ENCODE data around the gene KLHDC1. TPM values are rescaled to one million over a fixed set of nuclear protein-coding genes. Genes with fewer than 3 reads are reported as not detected.
A peak's percentile ranks its signal among the peaks of the same experiment; 100 is the strongest.
"Not testable (repeated sequence)": the region's sequence is repeated elsewhere in the genome, so short reads cannot be mapped to it uniquely, and the experiment has no call there.

Gene KLHDC1, protein sequence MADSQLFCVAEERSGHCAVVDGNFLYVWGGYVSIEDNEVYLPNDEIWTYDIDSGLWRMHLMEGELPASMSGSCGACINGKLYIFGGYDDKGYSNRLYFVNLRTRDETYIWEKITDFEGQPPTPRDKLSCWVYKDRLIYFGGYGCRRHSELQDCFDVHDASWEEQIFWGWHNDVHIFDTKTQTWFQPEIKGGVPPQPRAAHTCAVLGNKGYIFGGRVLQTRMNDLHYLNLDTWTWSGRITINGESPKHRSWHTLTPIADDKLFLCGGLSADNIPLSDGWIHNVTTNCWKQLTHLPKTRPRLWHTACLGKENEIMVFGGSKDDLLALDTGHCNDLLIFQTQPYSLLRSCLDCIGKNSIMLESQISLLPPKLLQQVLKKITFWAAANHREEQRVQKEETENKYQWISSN
- polyA plus RNA-seq = 1 to 10 TPM; 2.3 to 3.3 (median 2.5) TPM

DNA sequence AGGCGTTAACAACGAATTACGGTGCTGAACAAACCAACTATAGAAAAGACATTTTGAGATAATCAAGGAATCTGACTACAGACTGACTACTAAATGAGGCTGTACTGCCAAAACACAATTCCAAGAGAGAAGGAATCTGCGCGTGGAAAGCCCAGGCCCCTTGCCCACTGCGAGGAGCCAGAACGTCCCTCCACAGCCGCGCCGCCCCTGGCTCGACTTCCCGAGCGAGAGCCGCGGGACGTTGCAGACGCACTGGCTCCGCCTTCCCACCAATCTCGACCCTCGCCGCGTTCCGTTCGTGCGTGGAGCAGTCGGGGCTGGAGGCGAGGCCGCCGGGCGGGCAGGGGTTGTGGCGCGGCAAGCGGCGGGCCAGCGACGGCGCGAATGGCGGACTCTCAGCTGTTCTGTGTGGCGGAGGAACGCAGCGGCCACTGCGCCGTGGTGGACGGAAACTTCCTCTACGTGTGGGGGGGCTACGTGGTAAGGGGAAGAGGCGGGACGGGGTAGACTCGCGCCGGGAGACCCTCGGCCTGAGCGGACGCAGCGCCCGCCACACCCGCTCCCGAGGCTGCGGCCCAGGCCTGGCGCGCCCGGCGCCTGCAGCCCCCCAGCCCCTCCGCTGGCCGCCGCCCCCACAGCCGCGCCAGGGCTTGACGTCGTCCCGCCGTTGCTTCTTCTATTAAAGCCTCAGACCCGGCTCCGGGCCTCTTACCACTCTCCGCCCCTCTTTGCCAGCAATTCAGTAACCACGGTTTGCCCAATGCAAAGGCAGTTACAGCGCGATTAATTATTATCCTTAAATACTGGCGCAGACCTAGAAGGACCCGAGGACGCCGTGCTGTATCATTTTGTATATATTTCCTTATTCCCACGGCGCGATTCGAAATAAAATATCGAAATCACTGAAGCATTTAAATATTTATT, at the start of gene KLHDC1:
KLHDC1 (plus strand) TSS at position 310 of the 924 bp plus-strand sequence; CDS start at position 385, 75 bp downstream.
- H3K36me3 Mint-ChIP-seq = no peaks in the 10 kb centered on the region
- DNase-seq = peak; percentile 83 to 86 (median 85)
- peak within 1 kb of the TSS; percentile 79 to 91 (median 84) for H3K4me3 Mint-ChIP-seq
- peaks cover 31 to 34% of the 10 kb centered on the region in 2 donors for H3K4me1 Mint-ChIP-seq
- H3K27ac Mint-ChIP-seq = peak within 1 kb of the TSS; percentile 82 to 97 (median 93)
- H3K9me3 Mint-ChIP-seq = no peaks in the 10 kb centered on the region
- peaks cover 6 to 14% (median 9%) of the 10 kb centered on the region in 3 donors for H3K27me3 Mint-ChIP-seq (ENCODE audit: low read depth in 3 of 3)

DNA sequence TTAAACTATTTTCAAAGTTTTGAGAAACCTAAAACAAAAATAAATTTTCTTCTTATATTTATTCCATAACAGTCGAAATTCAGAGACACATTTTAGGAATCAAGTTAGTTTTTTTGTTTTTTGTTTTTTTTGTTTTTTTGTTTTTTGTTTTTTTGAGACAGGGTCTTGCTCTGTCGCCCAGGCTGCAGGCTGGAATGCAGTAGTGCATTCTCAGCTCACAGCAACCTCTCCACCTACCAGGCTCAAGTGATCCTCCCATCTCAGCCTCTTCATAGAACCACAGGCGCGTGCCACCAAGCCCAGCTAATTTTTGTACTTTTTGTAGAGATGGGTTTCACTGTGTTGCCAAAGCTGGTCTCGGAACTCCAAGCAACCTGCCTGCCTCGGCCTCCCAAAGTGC, 39.4 kb upstream of the KLHDC1 start:
- no peaks in the 10 kb centered on the region for H3K4me1 Mint-ChIP-seq
- H3K27me3 Mint-ChIP-seq (ENCODE audit: low read depth in 3 of 3) = peaks cover 0 to 2% (median 0%) of the 10 kb centered on the region in 3 donors

DNA sequence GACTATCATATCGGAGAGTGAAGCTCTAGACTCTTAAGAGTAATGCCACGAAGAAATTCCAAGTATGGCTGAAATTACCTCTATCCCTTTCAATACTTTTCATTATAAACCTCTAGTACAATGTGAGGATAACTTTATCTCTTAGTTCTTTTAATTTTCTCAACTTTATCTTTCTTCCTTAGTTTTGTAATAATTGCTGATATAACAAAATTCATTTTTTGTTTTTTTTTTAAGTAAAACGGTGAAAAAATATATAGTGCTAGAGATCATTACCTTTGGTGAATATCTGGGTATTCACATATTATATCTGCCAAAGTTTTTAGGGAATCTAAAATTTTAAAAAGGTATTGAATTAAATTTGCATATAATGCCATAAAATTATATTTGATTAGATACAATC, 38.4 kb upstream of the KLHDC1 start:
- DNase-seq = no peak
- H3K4me1 Mint-ChIP-seq = no peaks in the 10 kb centered on the region
- no peaks in the 10 kb centered on the region for H3K9me3 Mint-ChIP-seq
- H3K4me3 Mint-ChIP-seq = no peak overlapping the region
- H3K27me3 Mint-ChIP-seq (ENCODE audit: low read depth in 3 of 3) = peaks cover 0 to 2% (median 0%) of the 10 kb centered on the region in 3 donors
- peaks cover 0 to 5% (median 3%) of the 10 kb centered on the region in 3 donors for H3K36me3 Mint-ChIP-seq
- H3K27ac Mint-ChIP-seq = no peak overlapping the region

More for the DNA sequence above, 39.4 kb upstream of the KLHDC1 start:
- H3K4me3 Mint-ChIP-seq = no peak overlapping the region
- DNase-seq = no peak
- no peaks in the 10 kb centered on the region for H3K9me3 Mint-ChIP-seq
- no peak overlapping the region for H3K27ac Mint-ChIP-seq
- peaks cover 0 to 5% (median 3%) of the 10 kb centered on the region in 3 donors for H3K36me3 Mint-ChIP-seq

DNA sequence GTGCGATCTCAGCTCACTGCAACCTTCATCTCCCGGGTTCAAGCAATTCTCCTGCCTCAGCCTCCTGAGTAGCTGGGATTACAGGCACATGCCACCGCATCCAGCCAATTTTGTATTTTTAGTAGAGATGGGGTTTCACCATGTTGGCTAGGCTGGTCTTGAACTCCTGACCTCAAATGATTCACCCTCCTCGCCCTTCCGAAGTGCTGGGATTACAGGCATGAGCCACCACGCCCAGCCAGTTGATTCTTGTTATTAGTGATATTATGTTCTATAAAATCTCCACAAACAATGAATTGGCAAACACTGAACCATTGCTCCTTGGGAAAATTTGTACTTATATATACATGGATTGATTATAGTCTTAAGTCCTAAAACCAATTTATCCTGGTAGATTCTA, 35.4 kb upstream of the KLHDC1 start:
- H3K27ac Mint-ChIP-seq; H3K9me3 Mint-ChIP-seq; H3K4me1 Mint-ChIP-seq; H3K4me3 Mint-ChIP-seq; H3K27me3 Mint-ChIP-seq (ENCODE audit: low read depth in 3 of 3); DNase-seq; H3K36me3 Mint-ChIP-seq: not testable (repeated sequence)

DNA sequence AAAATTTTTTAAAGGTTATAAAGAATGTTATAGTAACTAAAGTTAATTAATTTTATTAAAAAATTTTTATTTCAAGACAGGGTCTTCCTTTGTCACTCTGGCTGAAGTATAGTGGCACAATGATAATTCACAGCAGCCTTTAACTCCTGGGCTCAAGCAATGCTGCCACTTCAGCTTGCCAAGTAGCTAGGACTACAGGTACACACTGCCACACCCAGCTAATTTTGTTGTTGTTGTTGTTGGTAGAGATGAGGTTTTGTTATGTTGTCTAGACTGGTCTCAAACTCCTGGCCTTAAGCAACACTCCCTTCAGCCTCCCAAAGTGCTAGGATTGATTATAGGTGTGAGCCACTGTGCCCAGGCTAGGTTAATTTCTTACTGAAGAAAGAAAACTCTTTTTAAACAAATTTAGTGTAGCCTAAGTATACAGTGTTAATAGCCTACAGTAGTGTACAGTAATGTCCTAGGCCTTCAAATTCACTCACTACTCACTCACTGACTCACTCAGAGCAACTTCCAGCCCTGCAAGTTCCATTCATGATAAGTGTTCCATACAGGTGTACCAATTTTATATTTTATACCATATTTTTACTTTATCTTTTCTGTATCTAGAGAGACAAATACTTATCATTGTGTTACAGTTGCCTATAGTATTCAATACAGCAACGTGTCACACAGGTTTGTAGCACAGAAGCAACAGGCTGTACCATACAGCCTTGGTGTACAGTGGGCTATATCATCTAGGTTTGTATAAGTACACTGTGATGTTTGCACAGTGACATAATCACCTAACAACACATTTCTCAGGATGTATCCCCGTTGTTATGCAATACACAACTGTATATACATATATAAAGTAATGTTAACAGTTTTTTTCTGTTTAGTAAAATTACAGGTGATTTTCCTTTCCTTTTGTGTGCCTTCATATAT, 33.1 kb upstream of the KLHDC1 start:
- DNase-seq = no peak
- no peaks in the 10 kb centered on the region for H3K36me3 Mint-ChIP-seq
- no peak overlapping the region for H3K4me3 Mint-ChIP-seq
- no peaks in the 10 kb centered on the region for H3K9me3 Mint-ChIP-seq
- H3K4me1 Mint-ChIP-seq = no peaks in the 10 kb centered on the region
- H3K27ac Mint-ChIP-seq = no peak overlapping the region
- peaks cover 0 to 2% (median 0%) of the 10 kb centered on the region in 3 donors for H3K27me3 Mint-ChIP-seq (ENCODE audit: low read depth in 3 of 3)

DNA sequence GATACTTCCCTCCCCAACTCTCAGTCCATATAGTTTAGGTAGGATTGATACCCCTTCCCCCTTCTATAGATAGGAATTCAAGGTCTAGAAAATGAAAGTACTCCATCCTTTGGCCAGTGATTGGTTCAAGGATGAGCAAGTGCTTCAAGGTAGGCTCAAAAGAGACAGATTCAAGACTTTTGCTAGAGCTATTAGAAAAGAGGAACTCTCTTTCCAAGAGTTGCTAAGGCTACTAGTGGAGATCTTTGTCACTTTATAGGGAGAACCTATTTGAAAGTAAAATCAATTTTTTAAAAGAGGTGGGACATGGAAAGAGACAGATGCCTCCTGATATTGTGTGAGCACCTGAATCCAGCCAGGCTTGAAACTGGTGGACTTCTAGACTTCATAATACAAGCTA, 22.4 kb upstream of the KLHDC1 start:
- Mint-ChIP-seq H3K27ac (no peak overlapping the region), H3K4me3 (no peak overlapping the region), H3K36me3 (peaks cover 0 to 12% (median 8%) of the 10 kb centered on the region in 3 donors), H3K27me3 (ENCODE audit: low read depth in 3 of 3) (peaks cover 0 to 2% (median 2%) of the 10 kb centered on the region in 3 donors), H3K9me3 (no peaks in the 10 kb centered on the region), H3K4me1 (no peaks in the 10 kb centered on the region)
- DNase-seq = no peak

DNA sequence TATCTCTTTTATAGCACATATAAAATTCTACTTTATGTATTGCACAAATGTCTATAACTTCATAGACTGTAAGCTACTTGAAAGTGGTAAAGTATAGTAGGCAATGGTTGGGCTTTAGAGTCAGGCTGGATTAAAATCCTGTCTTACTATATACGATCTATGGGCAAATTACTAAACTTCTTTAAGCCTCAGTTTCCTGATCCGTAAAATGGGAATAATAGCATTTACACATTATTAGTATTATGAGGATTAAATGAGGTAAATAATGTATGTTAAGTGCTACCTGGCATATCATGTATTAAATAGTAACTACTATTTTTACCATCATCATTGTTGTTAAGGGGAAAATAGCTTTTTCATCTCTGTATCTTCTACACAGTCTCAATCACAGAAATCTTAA, 19.3 kb upstream of the KLHDC1 start:
- Mint-ChIP-seq H3K27ac (no peak overlapping the region), H3K4me1 (no peaks in the 10 kb centered on the region), H3K27me3 (ENCODE audit: low read depth in 3 of 3) (peaks cover 0 to 2% (median 2%) of the 10 kb centered on the region in 3 donors), H3K9me3 (no peaks in the 10 kb centered on the region), H3K36me3 (peaks cover 0 to 12% (median 8%) of the 10 kb centered on the region in 3 donors), H3K4me3 (no peak overlapping the region)
- no peak for DNase-seq

DNA sequence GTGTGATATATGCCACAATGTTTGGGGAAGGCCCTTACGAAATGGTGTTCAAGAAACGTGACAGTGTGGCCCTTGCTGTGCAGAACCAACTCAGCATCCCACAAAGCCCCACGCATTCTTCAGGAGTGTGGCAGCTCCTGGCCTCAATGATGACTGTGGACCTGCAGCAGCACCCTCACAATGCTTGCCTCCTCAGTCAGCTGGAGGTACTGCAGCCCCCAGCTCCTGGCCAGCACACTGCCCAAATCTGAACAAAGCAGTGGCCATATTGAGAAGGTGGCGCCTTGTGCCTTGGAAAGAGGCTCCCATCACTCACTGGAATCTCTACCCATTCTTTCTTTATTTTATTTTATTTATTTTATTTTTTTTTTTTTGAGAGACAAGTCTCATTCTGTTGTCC, 15.3 kb upstream of the KLHDC1 start:
- no peak overlapping the region for H3K4me3 Mint-ChIP-seq

DNA sequence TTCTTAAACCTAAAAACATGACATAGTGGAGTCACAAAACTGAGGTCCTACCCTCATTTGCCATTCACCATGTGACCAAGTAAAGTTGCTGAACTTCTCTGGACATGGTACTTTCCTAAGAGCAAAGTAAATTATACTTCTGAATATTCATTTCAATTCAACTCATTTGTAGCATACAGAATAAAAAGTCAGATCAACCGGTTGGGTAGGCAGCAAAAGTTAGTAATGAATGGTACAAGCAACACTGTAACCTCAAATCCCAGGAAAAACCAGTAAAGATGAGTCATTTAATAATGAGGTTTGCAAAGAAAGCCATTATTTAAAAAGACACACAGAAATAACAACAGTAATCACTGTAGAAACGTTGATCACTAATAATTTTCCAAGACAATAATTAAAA, 13.6 kb upstream of the KLHDC1 start:
- no peaks in the 10 kb centered on the region for H3K4me1 Mint-ChIP-seq
- H3K36me3 Mint-ChIP-seq = peaks cover 2 to 8% (median 3%) of the 10 kb centered on the region in 3 donors
- no peak for DNase-seq
- H3K4me3 Mint-ChIP-seq = no peak overlapping the region
- H3K27ac Mint-ChIP-seq = no peak overlapping the region
- no peaks in the 10 kb centered on the region for H3K27me3 Mint-ChIP-seq (ENCODE audit: low read depth in 3 of 3)
- H3K9me3 Mint-ChIP-seq = no peaks in the 10 kb centered on the region

More for the DNA sequence above, 15.3 kb upstream of the KLHDC1 start:
- H3K27me3 Mint-ChIP-seq (ENCODE audit: low read depth in 3 of 3) = peaks cover 0 to 2% (median 0%) of the 10 kb centered on the region in 3 donors
- peaks cover 1 to 13% (median 11%) of the 10 kb centered on the region in 3 donors for H3K36me3 Mint-ChIP-seq
- H3K9me3 Mint-ChIP-seq = no peaks in the 10 kb centered on the region
- no peak overlapping the region for H3K27ac Mint-ChIP-seq
- no peak for DNase-seq
- H3K4me1 Mint-ChIP-seq = no peaks in the 10 kb centered on the region

DNA sequence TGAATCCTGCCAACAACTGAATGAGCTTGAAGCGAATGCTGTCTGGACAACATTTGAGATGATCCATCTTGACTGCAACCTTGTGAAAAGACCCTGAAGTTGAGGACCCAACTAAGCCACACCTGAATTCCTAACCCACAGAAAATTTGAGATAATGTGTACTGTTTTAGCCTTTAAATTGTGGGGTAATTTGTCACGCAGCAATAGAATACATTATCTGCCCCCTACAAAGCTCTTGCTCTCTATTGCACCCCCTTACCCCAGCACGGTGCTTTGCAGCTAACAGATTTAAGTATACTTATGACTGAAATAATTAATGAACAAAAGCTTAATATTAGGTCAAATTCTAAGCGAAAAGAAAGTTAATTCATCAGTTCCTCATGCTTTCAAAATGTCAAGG, 6.5 kb upstream of the KLHDC1 start:
- Mint-ChIP-seq H3K27me3 (ENCODE audit: low read depth in 3 of 3) (peaks cover 0 to 2% (median 0%) of the 10 kb centered on the region in 3 donors), H3K4me1 (peaks cover 15 to 19% of the 10 kb centered on the region in 2 donors), H3K27ac (peak overlapping the region in 1 of 6 donors; percentile 28), H3K9me3 (no peaks in the 10 kb centered on the region), H3K36me3 (peaks cover 0 to 4% (median 3%) of the 10 kb centered on the region in 3 donors), H3K4me3 (peak overlapping the region; percentile 20 to 63 (median 51))
- no peak for DNase-seq

DNA sequence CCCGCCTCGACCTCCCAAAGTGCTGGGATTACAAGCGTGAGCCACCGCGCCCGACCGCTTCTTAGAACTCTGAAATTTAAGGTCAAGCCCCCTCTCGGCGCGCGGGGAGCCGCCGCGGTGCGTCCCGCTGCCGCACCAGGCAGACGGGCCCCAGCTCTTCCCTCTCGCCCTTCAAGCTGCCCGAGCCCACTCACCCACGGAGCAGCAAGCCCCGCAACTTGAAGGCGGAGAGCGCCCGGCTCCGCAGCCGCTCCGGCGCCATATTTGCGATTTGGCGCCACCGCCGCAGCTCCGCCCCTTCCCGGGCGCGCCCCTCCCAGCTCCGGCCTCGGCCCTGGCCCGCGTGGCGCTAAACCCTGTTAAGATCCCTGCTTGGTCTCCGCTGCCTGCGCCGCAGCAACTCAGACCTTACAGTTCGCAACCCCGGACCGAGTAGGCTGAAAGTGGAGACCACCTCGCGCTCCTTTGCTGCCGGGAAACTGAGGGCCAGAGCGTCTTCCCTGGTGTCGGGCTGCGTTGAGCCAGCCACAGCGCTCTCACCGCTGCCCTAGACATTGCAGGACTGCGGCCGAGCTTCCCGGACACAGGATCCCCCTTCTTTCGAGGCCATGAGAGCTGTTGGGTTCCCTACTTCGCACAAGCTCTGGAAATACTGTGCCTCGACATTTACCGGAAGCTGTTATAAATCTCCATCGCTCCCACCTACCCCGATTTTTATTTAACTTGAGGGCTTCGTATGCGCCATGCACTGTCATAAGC, 4.8 kb upstream of the KLHDC1 start, which contains the start of gene POLE2:
POLE2 (minus strand) TSS at position 273 of the 759 bp plus-strand sequence; CDS start at position 262, 11 bp downstream.
- DNase-seq = peak; percentile 71 to 74 (median 74)
- Mint-ChIP-seq H3K27ac (peak within 1 kb of the TSS; percentile 86 to 92 (median 88)), H3K27me3 (ENCODE audit: low read depth in 3 of 3) (peaks cover 4 to 9% (median 5%) of the 10 kb centered on the region in 3 donors), H3K4me3 (peak within 1 kb of the TSS; percentile 85 to 91 (median 87)), H3K9me3 (no peaks in the 10 kb centered on the region), H3K4me1 (peaks cover 23 to 31% of the 10 kb centered on the region in 2 donors), H3K36me3 (no peaks in the 10 kb centered on the region)

DNA sequence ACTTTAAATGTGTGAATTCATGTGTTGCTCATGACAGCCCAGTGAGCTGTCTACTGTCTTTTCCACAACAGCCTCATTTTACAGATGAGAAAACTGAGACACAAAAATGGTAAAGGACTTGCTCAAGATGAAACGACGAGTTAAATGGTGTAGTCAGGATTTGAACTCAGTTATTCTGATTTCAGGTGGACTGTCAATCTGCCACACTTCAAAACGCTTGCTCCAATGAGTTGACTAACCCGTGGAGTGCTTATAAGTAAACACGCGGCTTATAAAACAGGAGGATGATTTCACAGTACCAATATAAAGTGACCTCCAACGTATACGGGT, 4.3 kb upstream of the KLHDC1 start:
- peak overlapping the region; percentile 86 to 92 (median 88) for H3K27ac Mint-ChIP-seq
- H3K27me3 Mint-ChIP-seq (ENCODE audit: low read depth in 3 of 3) = peaks cover 6 to 11% (median 8%) of the 10 kb centered on the region in 3 donors

More for the DNA sequence above, 4.3 kb upstream of the KLHDC1 start:
- Mint-ChIP-seq H3K9me3 (no peaks in the 10 kb centered on the region), H3K4me3 (peak overlapping the region; percentile 85 to 91 (median 87)), H3K4me1 (peaks cover 26 to 31% of the 10 kb centered on the region in 2 donors), H3K36me3 (no peaks in the 10 kb centered on the region)
- DNase-seq = no peak

All from immature natural killer cell (primary cell).